Measurements from ENCODE around the gene FAM241A.

The FAM241A gene

DNA sequence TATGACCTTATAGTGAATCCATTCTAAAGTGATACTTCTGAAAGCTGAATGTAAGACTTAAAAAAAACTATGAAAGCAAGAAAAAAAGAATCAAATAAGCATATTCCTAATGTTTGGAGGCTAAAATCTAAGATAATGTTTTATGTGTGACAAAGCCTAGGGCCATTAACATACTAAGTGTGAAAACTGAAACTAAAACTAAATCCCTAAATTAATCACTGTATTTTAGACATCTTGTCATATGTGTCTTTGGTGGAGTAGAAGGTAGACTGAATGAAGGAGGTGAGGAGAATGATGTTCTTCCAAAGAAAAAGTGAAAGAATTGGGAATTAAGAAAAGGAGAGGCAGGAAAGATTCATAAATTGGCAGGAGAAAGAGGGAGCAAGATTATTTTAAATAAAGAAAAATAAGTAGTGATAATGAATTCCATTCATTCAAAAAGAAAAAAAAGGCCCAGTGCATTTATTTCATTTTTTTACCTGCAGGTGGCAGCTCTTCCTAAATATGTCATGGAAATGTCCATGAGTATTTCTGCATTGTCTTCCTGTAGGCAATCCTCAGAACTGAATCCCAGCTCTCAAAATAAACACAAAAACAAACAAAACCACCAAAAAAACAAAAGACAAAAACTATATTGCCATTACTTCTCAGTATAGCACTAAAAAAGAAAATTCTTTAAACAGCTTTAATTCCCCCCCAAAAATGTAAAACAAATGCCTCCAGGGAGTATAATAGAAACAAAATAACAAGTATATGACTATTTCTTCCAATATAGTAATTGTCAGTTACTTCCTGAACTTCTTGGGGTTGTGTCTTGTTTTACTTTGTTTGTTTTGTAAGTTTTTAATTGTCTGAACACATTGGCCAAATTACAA is 69.4 kb downstream of the FAM241A start:
- no peak for DNase-seq (ENCODE audit: low read depth)

DNA sequence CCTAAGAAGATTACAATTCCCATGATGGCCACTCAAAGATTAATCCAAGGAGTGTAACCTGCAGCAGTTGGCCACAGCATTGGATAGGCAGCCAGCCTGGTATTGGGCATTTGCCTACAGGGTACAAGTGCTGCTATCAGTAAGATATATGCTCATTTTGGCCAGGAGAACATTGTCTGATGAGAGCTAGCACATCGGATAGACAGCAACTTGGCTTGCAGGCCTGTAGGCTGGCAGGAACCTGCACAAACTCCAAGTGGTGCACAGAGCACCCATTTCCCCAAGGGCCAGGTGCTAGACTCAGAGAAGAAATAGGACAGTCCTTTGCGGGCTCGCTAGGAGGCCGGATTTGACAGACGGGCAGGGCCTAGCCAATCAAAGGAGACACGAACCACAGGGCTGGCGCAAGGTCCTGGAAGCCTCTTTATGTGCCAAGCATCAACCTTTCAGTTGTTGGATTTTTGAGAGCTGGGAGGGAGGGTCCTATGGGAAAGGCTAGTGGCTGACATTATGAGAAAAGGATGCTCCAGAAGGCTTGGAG is 74.6 kb downstream of the FAM241A start:
- DNase-seq (ENCODE audit: low read depth) = no peak

DNA sequence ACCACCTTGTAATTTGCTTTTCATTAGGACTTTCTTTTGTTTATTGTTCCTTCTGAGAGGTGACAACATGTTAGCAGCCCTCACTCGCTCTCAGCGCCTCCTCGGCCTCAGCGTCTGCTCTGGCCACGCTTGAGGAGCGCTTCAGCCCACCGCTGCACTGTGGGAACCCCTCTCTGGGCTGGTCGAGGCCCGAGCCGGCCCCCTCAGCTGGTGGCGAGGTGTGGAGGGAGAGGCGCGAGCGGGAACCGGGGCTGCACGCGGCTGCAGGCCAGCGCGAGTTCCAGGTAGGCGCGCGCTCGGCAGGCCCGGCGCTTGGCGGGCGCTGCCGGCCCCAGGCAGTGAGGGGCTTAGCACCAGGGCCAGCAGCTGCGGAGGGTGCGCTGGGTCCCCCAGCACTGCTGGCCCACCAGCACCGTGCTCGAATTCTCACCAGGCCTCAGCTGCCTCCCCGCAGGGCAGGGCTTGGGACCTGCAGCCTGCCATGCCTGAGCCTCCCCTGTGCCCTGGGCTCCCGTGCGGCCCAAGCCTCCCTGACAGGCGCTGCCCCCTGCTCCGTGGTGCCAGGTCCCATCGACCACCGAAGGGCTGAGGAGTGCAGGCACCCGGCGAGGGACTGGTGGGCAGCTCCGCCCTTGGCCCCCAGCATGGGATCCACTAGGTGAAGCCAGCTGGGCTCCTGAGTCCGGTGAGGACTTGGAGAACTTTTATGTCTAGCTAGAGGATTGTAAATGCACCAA is 77.1 kb downstream of the FAM241A start:
- no peak for DNase-seq (ENCODE audit: low read depth)

DNA sequence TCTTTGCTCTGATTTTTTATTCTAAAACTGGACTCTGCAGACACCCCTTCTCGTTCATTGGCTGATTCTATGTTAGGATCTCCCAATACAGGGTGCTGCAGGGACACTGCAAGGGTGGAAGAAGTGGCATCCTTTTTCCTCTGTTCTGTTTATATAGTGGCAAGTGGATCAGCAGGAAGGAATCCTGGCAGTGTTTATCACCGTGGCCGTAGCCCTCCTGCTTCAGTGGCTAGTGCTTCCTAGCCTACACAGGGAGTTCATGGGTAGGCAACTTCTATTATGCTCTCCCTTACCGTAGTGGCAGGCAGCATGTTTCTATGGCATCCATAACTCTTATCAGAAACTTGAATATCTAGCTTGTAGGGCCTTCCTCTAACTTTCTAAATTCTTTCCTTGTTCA is 79.9 kb downstream of the FAM241A start:
- DNase-seq (ENCODE audit: low read depth) = no peak

DNA sequence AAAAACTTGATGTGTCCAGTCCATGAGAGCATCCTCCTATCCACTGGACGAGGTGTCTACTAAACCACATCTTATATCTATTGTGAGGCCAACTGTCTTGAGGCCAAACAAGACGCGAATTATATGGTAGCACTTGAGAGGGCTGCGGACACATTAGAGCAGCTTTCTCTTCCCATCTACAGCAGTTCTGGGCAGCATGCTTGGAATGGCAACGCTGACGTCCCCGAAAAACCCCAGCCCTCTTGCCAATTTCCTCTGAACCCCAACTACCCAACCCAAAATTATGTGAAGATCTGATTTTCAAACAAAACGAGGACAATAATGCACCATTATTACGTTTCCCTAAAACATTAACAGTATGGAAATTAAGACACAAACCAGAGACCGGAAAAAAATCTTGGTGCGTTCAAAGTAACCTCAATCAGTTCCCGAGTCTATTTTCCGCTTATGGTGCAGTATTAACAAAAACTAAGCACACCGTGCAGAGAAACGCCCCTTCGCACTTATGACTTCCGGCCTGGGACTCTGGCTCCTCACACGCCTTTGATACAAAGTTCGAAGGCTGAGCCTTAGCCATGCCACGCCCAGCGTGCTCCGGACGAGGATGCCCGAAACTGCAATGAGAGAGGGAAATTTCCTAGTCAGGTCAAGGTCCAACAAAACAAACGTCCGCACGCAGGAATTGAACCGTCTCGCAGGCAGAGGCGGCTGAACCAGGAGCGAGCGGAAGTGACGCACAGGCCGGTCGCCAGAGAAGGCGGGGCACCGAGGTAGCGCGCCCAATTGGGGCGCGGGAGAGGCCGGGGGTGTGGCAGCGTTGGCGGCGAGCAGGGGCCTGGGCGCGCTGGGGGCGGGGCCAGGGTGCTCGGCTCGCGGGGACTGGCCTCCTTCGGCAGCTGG is 85.9 kb downstream of the FAM241A start:
- DNase-seq (ENCODE audit: low read depth) = peak; percentile 96

DNA sequence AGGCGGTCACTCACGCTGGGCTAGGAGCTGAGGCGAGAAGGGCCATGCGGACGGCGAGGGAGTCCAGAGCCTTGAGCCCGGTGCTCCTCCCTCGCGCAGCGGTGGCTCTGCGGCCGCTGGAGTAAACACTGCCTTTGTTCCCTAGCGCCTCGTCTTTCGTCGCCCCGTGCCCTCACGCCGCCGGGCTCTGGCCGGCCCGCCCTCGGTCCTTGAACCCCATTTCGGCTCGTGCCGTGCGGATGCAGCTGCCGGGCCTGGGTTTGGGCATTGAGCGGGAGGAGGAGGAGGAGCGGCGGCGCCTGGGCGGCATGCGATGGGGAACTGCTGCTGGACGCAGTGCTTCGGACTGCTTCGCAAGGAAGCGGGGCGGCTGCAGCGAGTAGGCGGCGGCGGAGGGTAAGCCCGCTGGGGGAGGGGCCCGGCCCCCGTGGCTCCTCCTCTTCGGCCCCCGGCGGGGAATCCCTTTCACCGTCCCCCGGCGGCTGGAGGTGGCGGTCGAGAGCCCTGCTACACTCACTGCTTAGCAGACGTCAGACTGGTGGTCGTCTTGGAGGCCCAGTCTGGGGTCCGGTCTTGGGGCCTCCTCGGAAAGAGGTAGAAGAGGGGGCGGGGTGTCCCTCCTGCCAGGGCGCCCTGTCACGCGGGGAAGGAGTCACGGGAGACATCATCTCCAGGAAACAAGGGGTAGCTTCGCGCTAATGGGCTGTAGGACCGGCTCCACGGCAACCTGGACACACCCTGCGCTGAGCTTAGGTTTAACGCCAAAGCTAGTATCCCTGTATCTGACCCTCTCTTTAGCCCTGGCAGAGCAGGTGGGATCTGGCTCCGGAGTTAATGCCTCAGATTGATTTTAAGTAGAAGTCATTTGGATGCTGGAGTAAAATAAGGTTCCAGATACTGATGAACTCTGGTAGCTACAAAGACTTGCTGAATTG is 86.8 kb downstream of the FAM241A start, which contains the start of gene AP1AR:
Gene AP1AR (plus strand): TSS at position 9 of the 935 bp plus-strand sequence. CDS start 305 bp downstream, at position 314.
- peak; percentile 51 for DNase-seq (ENCODE audit: low read depth)

DNA sequence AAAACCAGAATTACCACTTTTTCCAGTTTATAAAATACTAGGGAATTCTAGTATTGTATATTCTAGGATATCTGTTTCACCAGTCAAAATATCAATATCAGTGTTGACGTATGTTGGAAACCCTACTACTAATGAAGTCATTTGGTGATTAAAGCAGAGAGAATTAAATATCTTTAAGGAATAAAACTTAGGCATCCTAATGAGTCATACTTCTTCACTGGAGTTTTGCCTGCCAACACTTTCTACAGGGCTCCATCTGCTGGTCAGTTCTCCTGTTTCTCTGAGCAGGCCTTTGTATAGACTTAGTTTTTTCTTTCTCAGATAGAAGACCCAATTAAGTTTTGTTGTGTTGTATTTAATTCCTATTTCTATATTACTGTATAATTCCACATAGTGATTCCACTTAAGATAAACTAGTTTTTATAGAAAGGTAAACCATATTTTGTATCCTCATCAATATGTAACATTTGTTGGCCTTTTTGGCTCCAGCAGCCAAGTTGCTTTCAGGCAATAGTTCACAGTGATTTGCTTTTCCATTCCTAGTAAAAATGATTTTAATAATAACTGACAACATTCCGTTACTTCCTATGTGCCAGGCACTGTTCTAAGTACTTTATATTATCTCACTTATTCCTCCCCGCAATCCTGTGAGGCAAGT is 89.8 kb downstream of the FAM241A start:
- no peak for DNase-seq (ENCODE audit: low read depth)

DNA sequence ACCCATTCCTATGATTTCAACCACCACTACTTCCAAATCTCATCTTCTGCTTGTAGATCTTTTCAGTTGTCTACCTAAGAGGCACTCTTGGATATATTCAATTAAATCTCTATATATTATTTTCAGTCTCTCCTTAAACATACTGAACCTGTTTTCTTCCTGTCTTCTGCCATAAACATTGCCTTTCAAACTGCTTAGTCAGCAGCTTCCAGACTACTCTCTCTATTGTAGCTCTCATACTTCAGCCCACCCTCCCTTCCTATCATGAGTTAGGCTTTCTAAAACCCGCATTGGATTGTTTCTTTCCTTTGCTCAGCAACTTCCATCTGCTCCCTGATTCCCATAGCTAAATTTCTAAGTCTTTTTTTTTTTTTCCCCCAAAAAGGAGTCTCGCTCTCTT is 90.8 kb downstream of the FAM241A start:
- no peak for DNase-seq (ENCODE audit: low read depth)

DNA sequence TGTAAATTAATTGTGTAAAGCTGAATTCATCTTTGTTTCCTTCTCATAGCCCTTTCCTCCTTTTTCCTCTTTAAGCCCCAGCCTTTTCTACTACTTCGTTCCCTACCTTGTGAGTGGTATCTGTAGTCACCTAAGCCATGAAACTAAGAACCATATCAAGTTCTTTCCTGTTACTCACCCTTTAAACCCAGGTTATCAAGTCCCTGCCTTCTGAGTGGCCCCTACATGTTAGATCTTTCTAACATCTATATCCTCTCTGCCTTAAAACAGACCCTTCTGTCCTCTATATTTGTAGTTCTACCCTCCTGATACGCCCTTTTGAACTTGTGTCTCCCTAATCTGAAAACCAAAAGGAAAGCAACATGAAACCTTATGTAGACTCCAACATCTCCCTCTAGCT is 93.6 kb downstream of the FAM241A start:
- DNase-seq (ENCODE audit: low read depth) = no peak

Measured in stimulated activated CD8-positive, alpha-beta memory T cell treated with anti-CD3 and anti-CD28 coated beads, Interleukin-15, amount 100 ng/mL, for 24 hours (primary cell).